Pancreas (tissue), 10 donors: Measurements from ENCODE around the gene ARHGEF16. TPM values are rescaled to one million over a fixed set of nuclear protein-coding genes. Genes with fewer than 3 reads are reported as not detected.
A peak's percentile ranks its signal among the peaks of the same experiment; 100 is the strongest.

Experiments used
- ATAC-seq, 4 donors: fragments of 200-7000 bp; cut with Tn5 transposase; one replicate each; pipeline versions ENCODE4 v1.8.0 to v1.9.1; 2020; ENCODE audit warnings: mild to moderate bottlenecking in 4 of 4, moderate library complexity in 4 of 4
- DNase-seq, 6 donors: peaks; one replicate each; pipeline ENCODE4 v3.0.0-alpha.2; 2020
- FAIRE-seq: peaks from 2 replicates; lab custom pipeline; 2012; peaks lifted over from hg19 to GRCh38; lab: Jason Lieb, UNC
- H3K27ac ChIP-seq, 4 donors: fragments of 200-600 bp; sonication (generic); 1 replicate in 3 of 4; 2 replicates in 1 of 4; pipeline versions ENCODE4 v1.5.0 to v1.8.0; 2020
- H3K27me3 ChIP-seq, 4 donors: fragments of 200-600 bp; one replicate each; pipeline ENCODE4 v1.8.0; 2021
- H3K36me3 ChIP-seq, 3 donors: fragments of 200-600 bp; sonication (generic) in 1 of 3; one replicate each; pipeline versions ENCODE4 v1.5.0 to v1.8.0; 2020 to 2021
- H3K4me1 ChIP-seq, 3 donors: fragments of 200-600 bp; one replicate each; pipeline ENCODE4 v1.8.0; 2021
- H3K4me3 ChIP-seq, 4 donors: fragments of 200-600 bp; sonication (generic) in 2 of 4; one replicate each; pipeline versions ENCODE4 v1.5.0 to v1.8.0; 2020 to 2021
- H3K9me3 ChIP-seq, 4 donors: fragments of 200-600 bp; one replicate each; pipeline ENCODE4 v1.8.0; 2021
- WGBS, 2 donors: extraction: QIAGEN DNeasy Blood & Tissue Kit; methylation state at CpG; one replicate each; pipeline ENCODE4 v1.1.7; 2013; 5-methylcytosine and 5-hydroxymethylcytosine counted together
- intact Hi-C, 3 donors: fragments of 100-400 bp; cut with DNase I; formaldehyde crosslinking; loops; one replicate each; pipeline versions ENCODE4 v1.11.1 to v1.14.2; 2022
- polyA plus RNA-seq, 2 donors: library from polyadenylated mRNA; stranded (reverse); fragments of 200-250 nt; gene quantifications; one replicate each; pipeline ENCODE4 v1.2.3, GENCODE V29; 2013
- total RNA-seq, 6 donors: library from RNA; stranded (reverse); fragmentation: NEBNext Ultra II Directional in 4 of 6; extraction: Animal tissue kit (Norgen Biotek cat#: 25700) in 4 of 6; gene quantifications; one replicate each; pipeline versions ENCODE4 v1.2.1 to v1.2.4, GENCODE V29; 2021 to 2023
- TF ChIP-seq, protein P1 (sequence below), 4 donors: fragments of 200-600 bp; sonication (generic) in 3 of 4; IDR thresholded peaks; one replicate each; pipeline versions ENCODE4 v1.5.0 to v1.8.0; 2021; ENCODE audit warnings: antibody characterized with exemption in 4 of 4
- donor health status: healthy with polysubstance abuse.
- donor health status: DM: no; HTN: no; CAD: no; lungs with moderate emphysema.
- donor health status: DM: no; HTN: no; CAD: no.
- donor health status: control.
- donor health status: control.
- donor health status: Bipolar disorder and iron deficiency.
- donor health status: DM: yes; HTN: yes; CAD: no.
- donor health status: DM: no; HTN: no; CAD: no.
- donor health status: DM: no; HTN: no; CAD: no.
- donor health status: DM: yes; HTN: yes; CAD: no.

ARHGEF16 gene
- total RNA-seq (10 to 100 TPM in 2 of 6 donors, 1 to 10 TPM in 4; 8.2 to 12.2 (median 9.3) TPM), polyA plus RNA-seq (10 to 100 TPM; 25.0 to 26.4 TPM)

DNA sequence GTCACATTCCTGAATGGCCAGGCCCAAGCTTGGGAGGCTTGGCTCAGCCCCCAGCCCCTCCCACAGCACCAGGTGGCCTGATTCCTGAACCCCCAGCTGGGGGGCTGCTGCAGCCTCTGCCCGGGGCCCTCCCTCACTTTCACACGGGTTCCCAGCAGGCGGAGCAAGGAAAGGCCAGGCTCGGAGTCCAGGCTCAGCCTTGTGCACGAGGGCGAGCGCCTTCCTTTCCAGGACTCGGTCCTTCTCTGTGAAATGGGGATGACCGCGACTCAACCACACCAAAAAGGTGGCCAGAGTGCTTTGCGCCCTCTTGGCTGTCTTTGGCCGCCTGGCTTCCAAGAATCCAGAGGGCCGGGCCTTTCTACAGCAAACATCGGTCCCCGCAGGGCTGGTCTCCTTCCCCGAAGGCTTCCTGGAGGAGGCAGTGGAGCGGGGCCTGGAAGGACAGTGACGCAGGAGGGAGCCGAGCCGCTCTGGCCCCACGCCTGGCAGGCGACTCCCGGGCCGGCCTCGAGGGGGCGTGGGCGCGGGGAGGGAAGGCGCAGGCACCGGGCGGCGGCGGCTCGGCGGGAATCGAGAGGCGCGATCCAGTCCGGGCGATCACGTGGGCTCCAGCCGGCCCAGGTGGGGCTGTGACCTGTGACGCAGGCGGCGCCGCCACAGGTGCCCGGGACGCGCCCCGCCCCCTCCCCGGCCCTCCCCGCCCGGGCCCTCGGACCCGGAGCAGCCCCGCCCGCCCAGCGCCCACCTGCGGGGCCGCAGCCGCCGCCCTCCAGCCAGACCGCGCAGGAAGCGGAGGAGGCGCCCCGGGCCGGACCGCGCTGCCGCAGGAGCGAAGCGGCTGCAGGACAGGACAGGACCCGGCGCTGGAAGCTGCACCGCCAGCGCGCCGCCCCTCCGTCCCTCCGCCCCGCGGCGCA, at the start of gene ARHGEF16:
Gene ARHGEF16, plus strand, starts transcription at position 775 of the 920 bp plus-strand sequence. CDS start 8,420 bp downstream, outside the sequence.
- Histone ChIP-seq H3K4me3 (peak within 1 kb of the TSS; percentile 63 to 73 (median 71)), H3K9me3 (no peaks in the 10 kb centered on the region), H3K27ac (peak within 1 kb of the TSS; percentile 51 to 68 (median 64)), H3K36me3 (no peaks in the 10 kb centered on the region), H3K27me3 (no peaks in the 10 kb centered on the region), H3K4me1 (peaks cover 8 to 11% (median 10%) of the 10 kb centered on the region in 3 donors)
- intact Hi-C loops: loop anchor here in 1 of 3 donors (2.0 to 10.0 kb wide), 2 partner anchors 29 to 171 kb away; partner anchors contain the start of gene TPRG1L
- TF ChIP-seq, protein P1, sequence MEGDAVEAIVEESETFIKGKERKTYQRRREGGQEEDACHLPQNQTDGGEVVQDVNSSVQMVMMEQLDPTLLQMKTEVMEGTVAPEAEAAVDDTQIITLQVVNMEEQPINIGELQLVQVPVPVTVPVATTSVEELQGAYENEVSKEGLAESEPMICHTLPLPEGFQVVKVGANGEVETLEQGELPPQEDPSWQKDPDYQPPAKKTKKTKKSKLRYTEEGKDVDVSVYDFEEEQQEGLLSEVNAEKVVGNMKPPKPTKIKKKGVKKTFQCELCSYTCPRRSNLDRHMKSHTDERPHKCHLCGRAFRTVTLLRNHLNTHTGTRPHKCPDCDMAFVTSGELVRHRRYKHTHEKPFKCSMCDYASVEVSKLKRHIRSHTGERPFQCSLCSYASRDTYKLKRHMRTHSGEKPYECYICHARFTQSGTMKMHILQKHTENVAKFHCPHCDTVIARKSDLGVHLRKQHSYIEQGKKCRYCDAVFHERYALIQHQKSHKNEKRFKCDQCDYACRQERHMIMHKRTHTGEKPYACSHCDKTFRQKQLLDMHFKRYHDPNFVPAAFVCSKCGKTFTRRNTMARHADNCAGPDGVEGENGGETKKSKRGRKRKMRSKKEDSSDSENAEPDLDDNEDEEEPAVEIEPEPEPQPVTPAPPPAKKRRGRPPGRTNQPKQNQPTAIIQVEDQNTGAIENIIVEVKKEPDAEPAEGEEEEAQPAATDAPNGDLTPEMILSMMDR (IDR thresholded peaks at IDR 0.05): peak; percentile 17 to 48 (median 33)
- FAIRE-seq (no peak), DNase-seq (peak; percentile 87 to 94 (median 90)), ATAC-seq (peak; percentile 86 to 90 (median 89))
- 3 to 6% methylated on average over 43 to 84 of the region's 84 CpGs for WGBS, 2 donors

DNA sequence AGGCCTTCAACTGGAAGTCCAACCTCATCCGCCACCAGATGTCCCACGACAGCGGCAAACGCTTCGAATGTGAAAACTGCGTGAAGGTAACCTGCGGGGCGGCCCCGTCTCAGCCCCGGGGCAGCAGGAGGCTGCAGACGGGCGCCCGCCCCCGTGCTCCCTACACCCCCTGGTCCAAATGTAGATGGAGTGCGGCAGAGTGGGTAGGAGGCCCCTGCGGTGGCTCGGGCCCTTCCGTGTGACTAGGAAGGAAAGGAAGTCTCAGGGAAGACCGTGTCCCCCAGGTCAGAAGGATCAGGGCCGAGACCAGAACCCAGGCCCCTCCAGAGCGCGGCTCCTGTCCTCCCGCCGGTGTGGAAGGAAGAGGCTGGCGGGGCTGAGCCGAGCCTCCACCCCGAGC, 49.7 kb upstream of the ARHGEF16 start:
- TF ChIP-seq, protein P1 (IDR thresholded peaks at IDR 0.05): no peak
- H3K27ac ChIP-seq: no peak overlapping the region
- DNase-seq (no peak), FAIRE-seq (no peak), ATAC-seq (no peak)
- H3K4me3 ChIP-seq: no peak overlapping the region
- H3K36me3 ChIP-seq: peaks cover 0 to 7% (median 0%) of the 10 kb centered on the region in 3 donors
- 94 to 96% methylated on average over 27 of the region's 27 CpGs for WGBS, 2 donors
- no peaks in the 10 kb centered on the region for H3K9me3 ChIP-seq
- no peaks in the 10 kb centered on the region for H3K4me1 ChIP-seq
- no peaks in the 10 kb centered on the region for H3K27me3 ChIP-seq
- intact Hi-C loops: loop anchor here in 1 of 3 donors (10.0 kb wide), 1 partner anchor 110 kb away; no protein-coding TSS in a partner anchor

- H3K27ac ChIP-seq: no peak overlapping the region
- H3K4me3 ChIP-seq: no peak overlapping the region
- no peak for FAIRE-seq
- intact Hi-C loops: loop anchor here in 1 of 3 donors (10.0 kb wide), 1 partner anchor 111 kb away; no protein-coding TSS in a partner anchor
- no peak for DNase-seq
- H3K9me3 ChIP-seq: no peaks in the 10 kb centered on the region
- peaks cover 0 to 7% (median 0%) of the 10 kb centered on the region in 3 donors for H3K36me3 ChIP-seq
- TF ChIP-seq, protein P1 (IDR thresholded peaks at IDR 0.05): no peak
- H3K4me1 ChIP-seq: no peaks in the 10 kb centered on the region
- no peak for ATAC-seq
- WGBS, 2 donors: 93 to 95% methylated on average over 30 of the region's 30 CpGs
- H3K27me3 ChIP-seq: no peaks in the 10 kb centered on the region
These were observed 49.0 kb upstream of the ARHGEF16 start for GRCh38 chr1:3405491-3405890.

DNA sequence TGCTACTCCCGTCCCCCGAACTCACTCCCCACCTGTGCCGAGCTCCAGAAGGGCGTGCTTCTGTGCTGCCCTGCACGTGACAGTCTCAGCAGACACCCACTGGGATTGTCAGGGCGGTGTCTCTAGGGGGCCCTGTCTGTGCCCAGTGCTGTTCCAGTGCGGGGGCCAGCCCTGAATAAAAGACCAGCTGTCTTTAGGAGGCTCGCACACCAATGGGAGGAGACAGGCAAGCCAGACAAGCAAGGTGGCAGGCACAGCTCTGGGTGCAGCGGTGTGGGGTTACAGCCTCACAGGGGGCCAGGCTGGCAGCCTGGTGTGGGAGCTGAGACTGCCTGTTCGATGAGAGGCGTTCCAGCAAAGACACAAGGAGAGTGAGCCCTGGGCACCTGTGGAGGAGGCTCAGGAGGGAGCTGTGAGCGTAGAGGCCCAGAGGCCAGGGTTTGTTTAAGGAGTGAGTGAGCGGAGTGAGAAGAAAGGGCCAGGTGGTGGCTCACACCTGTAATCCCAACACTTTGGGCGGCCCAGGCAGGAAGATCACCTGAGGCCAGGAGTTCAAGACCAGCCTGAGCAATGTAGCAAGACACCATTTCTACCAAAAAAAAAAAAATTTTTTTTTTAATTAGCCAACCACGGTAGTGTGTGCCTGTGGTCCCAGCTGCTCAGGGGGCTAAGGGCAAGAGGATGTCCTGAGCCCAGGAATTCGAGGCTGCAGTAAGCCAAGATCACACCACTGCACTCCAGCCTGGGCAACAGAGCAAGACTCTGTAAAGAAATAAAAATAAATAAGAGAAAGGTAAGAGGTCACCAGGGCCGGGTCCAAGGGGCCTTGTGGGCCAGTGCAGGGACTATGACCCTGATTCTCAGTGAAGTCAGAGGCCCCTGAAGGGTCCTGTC, 48.2 kb upstream of the ARHGEF16 start:
- ATAC-seq (no peak), DNase-seq (no peak), FAIRE-seq (no peak)
- H3K4me1 ChIP-seq: no peaks in the 10 kb centered on the region
- TF ChIP-seq, protein P1 (IDR thresholded peaks at IDR 0.05): no peak
- H3K27me3 ChIP-seq: no peaks in the 10 kb centered on the region
- H3K4me3 ChIP-seq: no peak overlapping the region
- H3K27ac ChIP-seq: no peak overlapping the region
- WGBS, 2 donors: 90 to 91% methylated on average over 17 of the region's 17 CpGs
- H3K9me3 ChIP-seq: no peaks in the 10 kb centered on the region
- H3K36me3 ChIP-seq: peaks cover 0 to 7% (median 3%) of the 10 kb centered on the region in 3 donors
- intact Hi-C loops: loop anchor here in 1 of 3 donors (10.0 kb wide), 1 partner anchor 111 kb away; no protein-coding TSS in a partner anchor
